Suppressor macrophage (primary cell): ENCODE results near the gene TNFRSF13B.
"Not testable (repeated sequence)": the region's sequence is repeated elsewhere in the genome, so short reads cannot be mapped to it uniquely, and the experiment has no call there.

Experiments used
- DNase-seq, 4 experiments: peaks; one replicate each; pipeline ENCODE4 v3.0.0-alpha.2; 2020 to 2022

TNFRSF13B gene

DNA sequence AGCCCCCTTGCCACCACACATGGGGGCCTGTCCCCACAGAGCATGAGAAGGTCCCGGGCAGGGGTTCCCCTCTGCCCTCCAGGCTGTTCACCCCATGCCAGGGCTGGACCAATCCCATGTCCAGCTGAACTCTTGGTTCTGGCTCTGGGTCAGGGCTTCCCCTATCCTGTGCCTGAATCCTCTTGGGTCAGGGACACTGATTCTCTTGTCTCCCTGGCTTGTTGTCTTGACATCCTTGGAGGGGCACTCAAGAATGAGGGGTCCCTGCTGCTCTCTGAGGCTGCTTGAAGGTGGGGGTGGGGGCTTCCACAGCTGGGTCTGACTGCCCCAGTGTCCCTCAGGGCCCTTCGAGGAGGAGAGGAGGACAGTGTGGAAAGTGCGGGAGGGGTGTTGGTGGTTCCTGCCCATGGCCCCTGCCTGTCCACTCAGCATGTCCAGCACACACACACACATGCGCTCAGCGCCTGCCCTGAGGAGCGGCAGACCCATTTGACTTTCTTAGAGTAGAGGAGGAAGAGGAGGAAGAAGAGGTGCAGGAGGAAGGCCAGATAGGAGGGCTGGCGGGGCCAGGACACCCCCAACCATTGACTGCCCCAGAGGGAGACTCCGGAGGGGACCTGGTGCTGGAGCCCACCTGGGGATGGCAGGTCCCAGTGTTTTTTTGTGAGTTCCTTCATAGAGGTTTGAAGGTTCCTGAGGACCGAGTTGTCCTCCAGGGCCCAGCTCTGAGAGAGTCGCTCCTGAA lies 47.0 kb downstream of the TNFRSF13B start:
- DNase-seq: no peak

DNA sequence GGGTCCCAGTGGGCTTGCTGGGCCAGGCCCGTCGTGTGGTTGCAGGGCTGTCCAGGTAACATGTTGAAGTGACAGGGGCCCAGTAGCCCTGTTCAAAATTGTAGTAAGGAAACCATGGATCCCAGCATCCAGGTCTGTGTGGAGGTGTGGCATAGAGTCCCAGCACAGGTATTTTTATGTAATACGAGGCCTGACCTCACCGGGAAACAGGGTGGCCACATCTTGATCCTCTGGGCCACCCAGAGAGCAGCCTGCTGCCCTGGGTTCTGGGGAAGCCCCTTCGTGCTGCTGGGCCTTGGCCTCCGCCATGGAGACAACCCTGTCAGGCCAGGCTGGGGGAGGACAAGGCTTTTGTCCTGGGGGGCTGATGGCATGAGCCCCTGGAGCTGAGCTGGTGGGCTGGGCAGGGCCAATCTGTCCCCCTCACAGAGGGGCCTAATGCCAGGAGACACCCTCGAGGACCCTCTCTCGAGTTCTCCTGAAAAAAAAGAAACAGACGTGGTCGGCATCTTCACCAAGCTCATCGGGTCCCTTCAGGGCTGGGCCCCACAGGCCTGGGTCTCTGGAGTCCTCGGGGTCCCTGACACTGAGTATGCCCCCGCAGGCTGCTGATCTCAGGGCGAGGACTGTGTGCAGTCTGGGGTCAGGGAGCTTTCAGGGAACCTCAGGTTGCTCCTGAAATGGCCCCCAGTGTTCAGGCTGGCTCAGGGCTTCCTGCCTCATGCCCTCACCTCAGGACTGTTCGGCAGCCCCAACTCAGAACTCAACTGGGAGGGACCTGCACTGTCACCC lies 47.8 kb downstream of the TNFRSF13B start:
- no peak for DNase-seq

- no peak for DNase-seq
Observed at GRCh38 chr17:16923097-16923903, 48.6 kb downstream of the TNFRSF13B start.

DNA sequence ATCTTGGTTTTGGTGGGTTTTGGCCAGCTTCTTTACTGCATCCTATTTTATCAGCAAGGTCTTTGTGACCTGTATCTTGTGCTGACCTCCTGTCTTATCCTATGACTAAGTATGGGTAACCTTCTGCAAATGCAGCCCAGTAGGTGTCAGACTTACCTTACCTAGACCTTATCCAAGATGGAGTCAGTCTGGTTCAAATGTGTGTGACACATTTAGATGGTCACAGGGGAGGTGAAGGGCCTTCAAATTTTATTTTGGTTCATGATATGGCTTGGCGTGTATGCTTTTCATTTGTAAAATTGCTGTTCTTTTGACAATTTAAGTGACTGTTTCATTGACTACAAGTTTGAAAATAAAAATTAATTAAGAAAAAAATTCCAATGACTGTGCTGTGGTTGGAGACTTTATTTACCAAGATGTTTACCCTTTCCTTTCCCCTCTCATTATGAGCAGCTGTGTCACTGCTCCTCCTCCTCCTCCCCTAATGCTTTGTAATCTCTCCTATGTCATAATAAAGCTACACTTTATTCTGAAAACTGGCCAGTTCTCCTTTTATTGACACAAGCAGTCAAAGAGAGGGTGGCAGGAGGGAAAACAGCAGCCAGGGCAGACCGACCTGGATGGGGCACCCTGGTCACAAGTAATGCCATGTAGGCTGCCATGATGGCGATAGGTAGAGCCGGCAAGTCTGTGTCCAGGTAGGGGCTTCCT lies 49.4 kb downstream of the TNFRSF13B start:
- DNase-seq: no peak

- not testable (repeated sequence) for DNase-seq
Observed at GRCh38 chr17:16921451-16921850, 50.5 kb downstream of the TNFRSF13B start.

- DNase-seq: no peak
Observed at GRCh38 chr17:16920628-16921020, 51.3 kb downstream of the TNFRSF13B start.

DNA sequence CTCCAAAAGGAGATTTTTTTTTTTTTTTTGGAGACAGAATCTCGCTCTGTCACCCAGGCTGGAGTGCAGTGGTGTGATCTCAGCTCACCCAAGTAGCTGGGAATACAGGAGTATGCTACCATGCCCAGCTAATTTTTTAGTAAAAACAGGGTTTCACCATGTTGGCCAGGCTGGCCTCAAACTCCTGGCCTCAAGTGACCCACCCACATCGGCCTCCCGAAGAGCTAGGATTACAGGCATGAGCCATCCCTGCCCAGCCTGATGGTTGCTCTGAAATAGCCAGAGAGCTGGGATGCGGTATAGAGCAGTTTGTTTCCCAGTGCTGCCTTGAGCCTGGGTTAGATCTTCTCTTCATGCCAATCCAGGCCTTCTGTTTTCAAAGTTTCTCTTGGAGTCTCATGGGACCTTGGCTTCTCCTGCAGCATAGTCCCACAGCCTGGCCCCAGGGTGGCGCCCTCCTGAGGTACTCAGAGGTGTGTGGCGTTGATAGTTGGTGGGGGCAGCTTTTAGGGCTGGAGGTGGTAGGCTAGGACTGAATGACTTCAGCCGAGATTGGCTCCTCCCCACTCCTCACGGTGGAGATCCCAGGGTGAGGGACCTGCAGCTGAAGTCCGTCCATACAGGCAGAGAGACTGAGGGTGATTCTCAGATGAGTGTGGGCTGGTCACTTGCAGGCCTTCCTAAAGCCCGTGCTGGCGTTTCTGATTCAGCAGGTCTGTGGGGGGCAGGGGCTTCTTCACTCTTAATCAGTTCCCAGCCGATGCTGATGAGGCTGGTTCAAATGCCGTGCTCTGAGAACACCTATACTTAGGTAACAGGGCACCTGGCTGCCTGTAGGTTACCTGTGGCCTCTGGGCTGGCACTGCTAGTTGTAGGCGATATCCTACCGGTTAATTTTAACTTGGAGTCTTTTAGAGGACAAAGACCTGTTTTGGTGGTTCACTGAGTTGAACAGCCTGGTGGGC lies 52.0 kb downstream of the TNFRSF13B start:
- DNase-seq: no peak

DNA sequence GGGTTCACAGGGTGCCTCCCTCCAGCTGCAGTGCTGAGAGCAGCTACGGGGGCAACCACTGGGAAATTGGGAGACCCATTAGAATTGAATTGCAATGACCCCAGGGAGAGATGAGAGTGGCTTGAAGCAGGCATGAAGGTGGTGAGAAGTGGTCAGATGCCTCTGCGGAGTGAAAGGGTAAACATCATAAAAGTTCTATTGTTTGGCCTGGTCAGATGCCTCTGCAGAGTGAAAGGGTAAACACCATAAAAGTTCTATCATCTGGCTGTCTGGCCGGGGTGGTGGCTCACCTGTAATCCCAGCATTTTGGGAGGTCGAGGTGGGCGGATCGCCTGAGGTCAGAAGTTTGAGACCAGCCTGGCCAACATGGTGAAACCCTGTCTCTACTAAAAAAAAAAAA lies 53.5 kb downstream of the TNFRSF13B start:
- no peak for DNase-seq

DNA sequence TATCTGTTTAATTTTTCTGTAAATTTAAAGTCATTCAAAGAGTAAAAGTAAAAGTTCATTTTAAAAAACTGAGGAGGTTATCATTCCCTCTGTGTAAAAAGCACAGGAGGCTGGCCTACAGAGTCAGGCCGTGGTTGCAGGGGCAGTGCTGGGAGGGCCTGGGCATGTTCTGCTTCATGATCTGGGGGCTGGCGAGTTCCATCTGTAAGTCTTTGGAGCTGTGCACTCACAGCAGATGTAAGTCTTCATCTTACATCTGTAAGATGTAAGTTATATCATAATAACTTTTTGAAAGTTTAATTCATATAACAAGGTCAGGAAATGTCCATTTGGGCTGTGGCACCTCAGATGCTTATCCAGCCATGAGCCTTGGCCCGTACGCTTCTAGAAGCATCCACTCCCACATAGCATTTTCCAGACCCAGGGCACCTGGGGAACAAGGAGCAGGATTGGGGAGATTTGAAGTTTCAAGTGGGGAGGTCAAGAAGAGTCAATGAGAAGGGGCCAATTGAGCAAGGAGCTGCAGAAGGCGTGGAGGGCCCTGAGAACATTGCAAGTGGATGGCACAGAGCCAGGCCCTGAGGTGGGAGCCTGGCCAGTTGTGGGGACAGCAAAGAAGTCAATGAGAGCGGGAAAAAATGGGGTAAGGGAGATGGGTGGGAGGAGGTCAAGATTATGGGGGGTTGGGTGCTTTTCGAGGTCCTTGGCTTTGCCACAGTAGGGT lies 54.1 kb downstream of the TNFRSF13B start:
- DNase-seq: no peak

- no peak for DNase-seq
Observed at GRCh38 chr17:16916557-16916920, 55.4 kb downstream of the TNFRSF13B start.

DNA sequence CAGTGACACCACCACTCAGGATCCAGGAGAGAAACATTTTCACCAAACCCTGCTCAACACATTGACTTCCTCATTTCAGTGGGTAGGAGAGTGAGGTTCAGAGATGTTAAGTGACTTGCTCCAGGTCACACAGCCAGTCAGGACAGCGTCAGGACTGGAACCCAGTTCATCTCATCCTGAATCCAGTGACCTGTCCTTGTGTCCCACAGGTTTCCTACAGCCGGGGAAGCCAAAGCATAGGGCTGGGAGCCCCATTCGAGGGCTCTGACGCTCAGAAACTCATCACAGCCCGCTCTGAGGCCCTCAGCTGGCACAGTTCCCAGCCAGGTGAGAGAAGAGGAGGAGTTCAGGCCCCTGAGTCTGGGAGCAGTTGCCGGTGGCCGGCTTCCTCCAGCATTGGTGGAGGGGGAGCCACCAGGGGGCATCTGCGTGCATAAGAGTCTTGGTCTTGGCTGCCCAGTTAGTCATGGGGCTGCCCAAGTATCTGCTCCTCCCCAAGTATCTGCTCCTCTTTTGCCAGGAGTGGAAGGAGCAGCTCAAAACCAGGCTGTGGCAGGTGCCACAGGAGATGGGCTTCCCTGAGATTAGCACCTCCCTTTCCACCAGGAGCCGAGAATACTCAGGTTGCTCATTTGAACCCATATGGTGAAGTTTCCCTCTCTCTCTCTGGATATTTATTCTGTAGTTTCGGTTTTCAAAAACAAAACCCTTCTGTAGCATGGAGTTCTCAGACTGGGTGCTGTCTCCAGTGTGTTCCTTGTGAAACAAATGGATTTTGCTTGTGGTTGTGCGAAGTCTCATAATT lies 56.0 kb downstream of the TNFRSF13B start:
- DNase-seq: peak; percentile 44 to 77 (median 59)

GRCh38 chr17:16913463-16913862 lies 58.5 kb downstream of the TNFRSF13B start:
- DNase-seq: no peak

GRCh38 chr17:16912021-16912962 lies 59.6 kb downstream of the TNFRSF13B start:
- DNase-seq: no peak

GRCh38 chr17:16911141-16911937 lies 60.6 kb downstream of the TNFRSF13B start:
- no peak for DNase-seq

DNA sequence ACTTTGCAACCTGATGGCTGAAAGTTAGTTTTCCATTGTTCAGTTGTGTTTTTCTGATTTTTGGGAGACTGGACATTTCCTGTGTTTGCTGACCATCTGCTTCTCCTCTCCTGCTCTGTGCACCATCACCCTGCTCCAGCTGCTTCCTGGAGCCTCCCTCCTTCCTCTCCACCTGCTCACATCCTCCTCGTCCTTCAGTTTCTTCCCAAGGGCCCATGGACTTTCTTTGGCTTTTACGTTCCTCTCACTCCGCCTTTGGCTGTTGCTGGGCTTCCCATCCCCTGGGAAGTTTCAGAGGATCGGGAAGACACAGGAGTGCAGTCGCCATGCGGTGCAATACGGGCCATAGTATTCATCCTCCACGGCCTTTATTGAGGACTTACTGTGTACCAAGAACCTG lies 61.6 kb downstream of the TNFRSF13B start:
- no peak for DNase-seq

GRCh38 chr17:16909472-16910246 lies 62.3 kb downstream of the TNFRSF13B start:
- no peak for DNase-seq

DNA sequence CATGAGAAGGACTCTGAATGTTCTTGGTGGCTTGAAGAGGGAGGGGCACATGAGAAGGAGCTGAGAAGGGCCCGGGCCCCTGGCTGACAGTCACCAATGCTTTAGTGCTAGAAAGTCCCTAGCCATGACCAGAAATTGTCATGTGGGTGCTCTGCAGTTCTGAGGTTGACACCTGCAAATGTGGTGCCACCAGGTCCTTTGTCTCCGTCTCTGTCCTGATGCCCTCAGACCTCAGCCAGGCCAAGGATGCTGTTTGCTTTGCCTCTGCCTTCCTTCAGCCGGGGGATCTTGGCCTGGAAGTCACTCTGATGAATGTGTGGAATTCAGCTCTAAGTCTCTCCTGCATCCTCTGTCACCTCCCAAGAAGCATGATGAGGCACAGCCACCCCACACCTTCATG lies 63.6 kb downstream of the TNFRSF13B start:
- DNase-seq: no peak
